DOHH2 (cell line): Measurements from ENCODE around the gene FGF10.

Experiments used
- H3F3A ChIP-seq: fragments of 200-600 bp; sonication (generic), shearing (Covaris generic); 2 replicates; pipeline ENCODE4 v1.6.0; 2016; ENCODE audit warnings: antibody characterized with exemption, mild to moderate bottlenecking; ENCODE audit not compliant: control insufficient read depth, insufficient read depth
- H3K27ac ChIP-seq: fragments of 200-600 bp; sonication (generic); 2 replicates; pipeline ENCODE4 v1.5.1; 2014; ENCODE audit warnings: low read depth, mild to moderate bottlenecking, low read length, moderate library complexity
- H3K27me3 ChIP-seq: fragments of 200-600 bp; sonication (generic); 2 replicates; pipeline ENCODE4 v1.6.1; 2014; ENCODE audit warnings: mild to moderate bottlenecking, low read length, mixed read lengths; ENCODE audit not compliant: control insufficient read depth
- H3K36me3 ChIP-seq: fragments of 200-600 bp; sonication (generic); 2 replicates; pipeline ENCODE4 v1.6.1; 2014; ENCODE audit warnings: mild to moderate bottlenecking, low read length, moderate library complexity, mixed read lengths; ENCODE audit not compliant: control insufficient read depth
- H3K4me1 ChIP-seq: fragments of 200-600 bp; sonication (generic); 2 replicates; pipeline ENCODE4 v1.6.1; 2014; ENCODE audit warnings: mild to moderate bottlenecking, low read length, mixed read lengths; ENCODE audit not compliant: control insufficient read depth
- H3K4me2 ChIP-seq: fragments of 200-600 bp; sonication (generic); 2 replicates; pipeline ENCODE4 v1.6.0; 2014; ENCODE audit warnings: mild to moderate bottlenecking, low read length, moderate library complexity
- H3K4me3 ChIP-seq: fragments of 200-600 bp; sonication (generic); 2 replicates; pipeline ENCODE4 v1.5.1; 2014; ENCODE audit warnings: mild to moderate bottlenecking, low read length, mixed read lengths
- H3K79me2 ChIP-seq: fragments of 200-600 bp; sonication (generic); 2 replicates; pipeline ENCODE4 v1.6.1; 2014; ENCODE audit warnings: mild to moderate bottlenecking, low read length, mixed read lengths; ENCODE audit not compliant: control insufficient read depth
- H3K9me2 ChIP-seq: fragments of 200-600 bp; sonication (generic); replicated peaks from 2 replicates; pipeline ENCODE4 v1.6.1; 2014; ENCODE audit warnings: mild to moderate bottlenecking, low read length, mixed read lengths; ENCODE audit not compliant: control insufficient read depth
- H3K9me3 ChIP-seq: fragments of 200-600 bp; sonication (generic); 2 replicates; pipeline ENCODE4 v1.6.1; 2014; ENCODE audit warnings: antibody characterized with exemption, low read length, mixed read lengths; ENCODE audit not compliant: control insufficient read depth, insufficient read depth
- H4K20me1 ChIP-seq: fragments of 200-600 bp; sonication (generic); 2 replicates; pipeline ENCODE4 v1.6.0; 2014; ENCODE audit warnings: low read depth, mild to moderate bottlenecking, antibody characterized with exemption, low read length, moderate library complexity; ENCODE audit not compliant: control insufficient read depth, insufficient read depth
- EZH2phosphoT487 ChIP-seq: fragments of 200-600 bp; sonication (generic); IDR thresholded peaks from 2 replicates; pipeline ENCODE4 v1.6.1; 2017; ENCODE audit warnings: borderline replicate concordance, mild to moderate bottlenecking, antibody characterized with exemption, low read length, moderate library complexity, mixed read lengths
- TF ChIP-seq, protein P1 (sequence below): fragments of 200-600 bp; sonication (generic); IDR thresholded peaks from one replicate; pipeline ENCODE4 v1.5.1; 2014; ENCODE audit warnings: antibody characterized with exemption, mild to moderate bottlenecking, low read depth, low read length; ENCODE audit not compliant: poor library complexity, severe bottlenecking

The FGF10 gene

DNA sequence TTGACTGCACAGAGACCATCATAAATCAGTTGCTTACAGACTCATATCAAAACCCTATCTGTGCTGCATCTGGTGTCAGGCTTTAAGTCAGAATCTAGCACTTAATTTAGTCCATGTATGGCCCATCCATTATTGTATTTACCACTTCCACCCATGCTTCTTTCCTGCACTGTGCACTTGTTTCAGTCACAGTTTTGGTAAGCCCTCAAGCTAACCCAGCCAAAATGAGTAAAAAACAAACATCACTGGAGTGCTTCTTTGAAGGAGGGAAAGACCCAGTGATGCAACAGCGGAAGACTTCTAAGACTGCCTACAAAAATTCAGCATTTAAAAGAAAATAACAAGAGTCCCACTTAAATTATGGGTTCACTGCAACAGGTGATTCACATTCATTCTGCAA, 69.0 kb downstream of the FGF10 start:
- Histone ChIP-seq H3K4me2 (no peak overlapping the region), H3K9me3 (no peaks in the 10 kb centered on the region), H3K27ac (no peak overlapping the region), H3K4me3 (no peak overlapping the region), H3K9me2 (no peaks in the 10 kb centered on the region), H3K36me3 (no peaks in the 10 kb centered on the region), H3K27me3 (no peaks in the 10 kb centered on the region), H3F3A (no peaks in the 10 kb centered on the region), H3K4me1 (no peaks in the 10 kb centered on the region), H3K79me2 (no peaks in the 10 kb centered on the region), H4K20me1 (no peaks in the 10 kb centered on the region)
- TF ChIP-seq, protein P1, sequence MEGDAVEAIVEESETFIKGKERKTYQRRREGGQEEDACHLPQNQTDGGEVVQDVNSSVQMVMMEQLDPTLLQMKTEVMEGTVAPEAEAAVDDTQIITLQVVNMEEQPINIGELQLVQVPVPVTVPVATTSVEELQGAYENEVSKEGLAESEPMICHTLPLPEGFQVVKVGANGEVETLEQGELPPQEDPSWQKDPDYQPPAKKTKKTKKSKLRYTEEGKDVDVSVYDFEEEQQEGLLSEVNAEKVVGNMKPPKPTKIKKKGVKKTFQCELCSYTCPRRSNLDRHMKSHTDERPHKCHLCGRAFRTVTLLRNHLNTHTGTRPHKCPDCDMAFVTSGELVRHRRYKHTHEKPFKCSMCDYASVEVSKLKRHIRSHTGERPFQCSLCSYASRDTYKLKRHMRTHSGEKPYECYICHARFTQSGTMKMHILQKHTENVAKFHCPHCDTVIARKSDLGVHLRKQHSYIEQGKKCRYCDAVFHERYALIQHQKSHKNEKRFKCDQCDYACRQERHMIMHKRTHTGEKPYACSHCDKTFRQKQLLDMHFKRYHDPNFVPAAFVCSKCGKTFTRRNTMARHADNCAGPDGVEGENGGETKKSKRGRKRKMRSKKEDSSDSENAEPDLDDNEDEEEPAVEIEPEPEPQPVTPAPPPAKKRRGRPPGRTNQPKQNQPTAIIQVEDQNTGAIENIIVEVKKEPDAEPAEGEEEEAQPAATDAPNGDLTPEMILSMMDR, result no peak
- TF ChIP-seq EZH2phosphoT487, result no peak

DNA sequence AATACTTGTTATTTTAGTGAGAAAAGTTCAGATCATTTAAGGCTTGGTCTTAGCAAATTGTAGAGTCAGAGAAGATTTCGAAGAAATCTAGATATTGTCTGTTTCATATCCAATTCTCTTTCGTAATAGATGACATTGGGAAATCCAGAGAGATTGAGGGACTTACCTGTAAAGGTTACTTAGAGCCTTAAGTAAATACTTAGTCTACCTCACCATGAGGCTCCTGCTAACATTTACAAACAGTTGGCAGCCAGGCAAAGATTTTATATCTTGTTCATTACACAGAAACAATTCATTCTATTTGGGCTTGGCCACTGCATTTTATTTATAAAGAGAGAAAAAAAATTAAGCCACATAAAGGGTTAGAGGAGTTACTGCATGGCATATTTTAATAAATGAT, 70.3 kb downstream of the FGF10 start:
- H3K27ac ChIP-seq, result no peak overlapping the region
- TF ChIP-seq EZH2phosphoT487, result no peak
- TF ChIP-seq, protein P1, result no peak
- no peak overlapping the region for H3K4me3 ChIP-seq
- no peaks in the 10 kb centered on the region for H3K36me3 ChIP-seq
- no peaks in the 10 kb centered on the region for H3F3A ChIP-seq
- no peaks in the 10 kb centered on the region for H3K9me2 ChIP-seq
- no peaks in the 10 kb centered on the region for H3K9me3 ChIP-seq
- H4K20me1 ChIP-seq, result no peaks in the 10 kb centered on the region
- H3K79me2 ChIP-seq, result no peaks in the 10 kb centered on the region
- no peaks in the 10 kb centered on the region for H3K4me1 ChIP-seq
- no peak overlapping the region for H3K4me2 ChIP-seq
- H3K27me3 ChIP-seq, result no peaks in the 10 kb centered on the region

DNA sequence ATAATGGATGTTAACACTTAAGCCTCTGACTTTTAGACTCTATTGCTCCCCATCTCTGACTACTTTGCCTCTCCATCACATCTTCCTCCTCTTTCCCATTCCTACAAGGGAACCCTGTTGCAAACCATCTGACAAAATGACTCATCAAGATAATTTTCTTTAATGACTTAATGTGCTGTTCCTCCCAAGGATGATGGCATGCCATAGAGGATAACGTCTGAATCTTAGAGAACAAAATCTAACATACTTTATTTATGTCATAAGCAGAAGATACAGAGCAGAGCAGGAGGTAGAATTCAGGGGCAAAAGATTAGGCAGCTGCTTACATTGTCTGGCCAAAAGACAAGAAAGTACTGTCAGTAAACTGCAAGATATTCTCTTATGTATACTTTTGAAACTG, 76.8 kb downstream of the FGF10 start:
- Histone ChIP-seq H3K36me3 (no peaks in the 10 kb centered on the region), H3F3A (no peaks in the 10 kb centered on the region), H3K27ac (no peak overlapping the region), H4K20me1 (no peaks in the 10 kb centered on the region), H3K9me2 (no peaks in the 10 kb centered on the region), H3K4me2 (no peak overlapping the region), H3K4me1 (no peaks in the 10 kb centered on the region), H3K79me2 (no peaks in the 10 kb centered on the region), H3K27me3 (no peaks in the 10 kb centered on the region), H3K4me3 (no peak overlapping the region), H3K9me3 (no peaks in the 10 kb centered on the region)
- TF ChIP-seq, protein P1, result no peak
- TF ChIP-seq EZH2phosphoT487, result no peak

- Histone ChIP-seq H3K4me2 (no peak overlapping the region), H3K79me2 (no peaks in the 10 kb centered on the region), H3K27me3 (no peaks in the 10 kb centered on the region), H3K4me1 (no peaks in the 10 kb centered on the region), H3K4me3 (no peak overlapping the region), H3K27ac (no peak overlapping the region), H4K20me1 (no peaks in the 10 kb centered on the region), H3K36me3 (no peaks in the 10 kb centered on the region), H3K9me3 (no peaks in the 10 kb centered on the region), H3F3A (no peaks in the 10 kb centered on the region), H3K9me2 (no peaks in the 10 kb centered on the region)
- TF ChIP-seq, protein P1, result no peak
- TF ChIP-seq EZH2phosphoT487, result no peak
These were observed 88.7 kb downstream of the FGF10 start for GRCh38 chr5:44300551-44300950.
